C4-2B (cell line): ENCODE measurements around the gene GABRG3.

ENCODE experiments used
- CTCF ChIP-seq: fragments of 450-650 bp; conservative IDR thresholded peaks from 2 replicates; pipeline ENCODE4 v1.5.1; 2017; ENCODE audit warnings: mild to moderate bottlenecking
- ZFX ChIP-seq: fragments of 450-650 bp; IDR thresholded peaks from 2 replicates; pipeline ENCODE4 v1.6.1; 2017

- TF ChIP-seq CTCF, result no peak
- no peak for TF ChIP-seq ZFX
These were observed 578.8 kb downstream of the GABRG3 start for GRCh38 chr15:27549746-27550145.
